ENCODE results near the gene GRHL3.

DNA sequence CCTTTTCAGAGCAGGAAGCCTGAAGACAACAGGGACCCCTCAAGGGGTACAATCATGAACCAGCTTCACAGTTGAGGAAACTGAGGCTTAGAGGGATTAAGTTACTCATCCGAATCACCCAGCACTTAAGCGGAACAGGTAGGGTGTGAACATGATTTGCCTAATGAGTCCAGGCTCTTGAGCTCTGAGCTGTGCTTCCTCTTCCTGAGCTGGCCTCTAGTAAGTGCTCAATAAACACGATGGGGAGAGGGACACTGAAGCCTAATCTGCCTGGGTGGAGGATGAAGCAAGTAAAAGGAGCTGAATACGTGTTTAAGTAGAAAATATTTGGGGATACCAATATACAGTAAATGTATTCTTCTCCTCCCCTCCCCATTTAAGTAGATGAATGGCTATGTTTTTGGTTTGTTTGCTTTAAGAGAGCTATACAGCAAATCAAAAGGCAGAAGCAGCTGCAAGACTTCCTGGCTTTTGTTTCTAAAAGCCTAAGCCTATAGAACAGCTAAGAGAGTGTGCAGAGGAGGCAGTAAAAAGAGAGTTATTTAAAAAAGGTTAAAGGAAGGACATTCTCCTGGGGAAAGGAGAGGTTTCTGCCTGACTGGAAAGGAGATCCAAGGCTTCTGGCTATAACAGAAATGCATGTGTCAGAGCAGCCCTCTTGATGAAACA lies 74.0 kb downstream of the GRHL3 start:
- TF ChIP-seq, protein P1, sequence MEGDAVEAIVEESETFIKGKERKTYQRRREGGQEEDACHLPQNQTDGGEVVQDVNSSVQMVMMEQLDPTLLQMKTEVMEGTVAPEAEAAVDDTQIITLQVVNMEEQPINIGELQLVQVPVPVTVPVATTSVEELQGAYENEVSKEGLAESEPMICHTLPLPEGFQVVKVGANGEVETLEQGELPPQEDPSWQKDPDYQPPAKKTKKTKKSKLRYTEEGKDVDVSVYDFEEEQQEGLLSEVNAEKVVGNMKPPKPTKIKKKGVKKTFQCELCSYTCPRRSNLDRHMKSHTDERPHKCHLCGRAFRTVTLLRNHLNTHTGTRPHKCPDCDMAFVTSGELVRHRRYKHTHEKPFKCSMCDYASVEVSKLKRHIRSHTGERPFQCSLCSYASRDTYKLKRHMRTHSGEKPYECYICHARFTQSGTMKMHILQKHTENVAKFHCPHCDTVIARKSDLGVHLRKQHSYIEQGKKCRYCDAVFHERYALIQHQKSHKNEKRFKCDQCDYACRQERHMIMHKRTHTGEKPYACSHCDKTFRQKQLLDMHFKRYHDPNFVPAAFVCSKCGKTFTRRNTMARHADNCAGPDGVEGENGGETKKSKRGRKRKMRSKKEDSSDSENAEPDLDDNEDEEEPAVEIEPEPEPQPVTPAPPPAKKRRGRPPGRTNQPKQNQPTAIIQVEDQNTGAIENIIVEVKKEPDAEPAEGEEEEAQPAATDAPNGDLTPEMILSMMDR (IDR thresholded peaks at IDR 0.05), result no peak
- no peak for TF ChIP-seq POLR2A (IDR thresholded peaks at IDR 0.05)
